K562 (cell line): ENCODE measurements around the gene ATMIN. TPM values are rescaled to one million over a fixed set of nuclear protein-coding genes. Genes with fewer than 3 reads are reported as not detected.

Source experiments
- ATAC-seq: fragments of 200-7000 bp; cut with Tn5 transposase; 3 replicates; pipeline ENCODE4 v1.9.1; 2020; ENCODE audit warnings: moderate library complexity
- BruUV-seq: library from RNA; stranded (reverse); fragments of 400-500 nt; replicated peaks from 2 replicates; lab custom pipeline; 2021; lab: Mats Ljungman, UMichigan
- CTCF ChIA-PET: fragments of 300-600 bp; formaldehyde crosslinking; extraction: SDS; loops from one replicate; lab custom pipeline; 2021; ENCODE audit warnings: low intra/inter-chr PET ratio; lab: Yijun Ruan, JAX
- POLR2A ChIA-PET: fragments of 300-600, 350-650 bp; sonication (Branson Sonifier 250); formaldehyde crosslinking; extraction: SDS; loops from one replicate; lab custom pipeline; 2021; ENCODE audit warnings: antibody characterized with exemption, inconsistent platforms; lab: Yijun Ruan, JAX
- DNase-seq, 4 experiments: peaks; one replicate each; pipeline versions ENCODE4 v3.0.0 to v3.0.0-alpha.2; 2011 to 2018; ENCODE audit warnings: low spot score in 3 of 4, mixed read lengths in 3 of 4; ENCODE audit errors: extremely low read depth in 1 of 4
- FAIRE-seq: peaks from 2 replicates; lab custom pipeline; 2011; peaks lifted over from hg19 to GRCh38; lab: Jason Lieb, UNC
- H2AFZ ChIP-seq: 2 replicates; pipeline ENCODE4 v1.6.0; 2011; ENCODE audit warnings: low read depth, low read length, control low read depth, inconsistent platforms
- H3K27ac ChIP-seq: fragments of 200-600 bp; 3 replicates; pipeline ENCODE4 v1.8.0; 2011; ENCODE audit warnings: low read depth, mild to moderate bottlenecking, control low read depth, inconsistent platforms, low read length, moderate library complexity, mixed read lengths; ENCODE audit errors: extremely low read depth
- H3K27me3 ChIP-seq, 2 experiments: fragments of 300-600 bp in 1 of 2; 2 replicates in 1 of 2; 3 replicates in 1 of 2; pipeline versions ENCODE4 v1.6.0 to v1.8.0; 2011; ENCODE audit warnings: inconsistent platforms in 2 of 2, low read length in 2 of 2, mild to moderate bottlenecking in 1 of 2, mixed read lengths in 1 of 2, moderate library complexity in 1 of 2; ENCODE audit not compliant: control insufficient read depth in 2 of 2, insufficient read depth in 2 of 2
- H3K36me3 ChIP-seq: fragments of 300-600 bp; 3 replicates; pipeline ENCODE4 v1.8.0; 2011; ENCODE audit warnings: mild to moderate bottlenecking, low read length, inconsistent platforms; ENCODE audit not compliant: control insufficient read depth, insufficient read depth
- H3K4me1 ChIP-seq, 2 experiments: fragments of 200-600 bp in 1 of 2; replicated peaks in 1 of 2; 2 replicates in 1 of 2; 3 replicates in 1 of 2; pipeline versions ENCODE4 v1.5.1 to v1.8.0; 2011; ENCODE audit warnings: inconsistent platforms in 2 of 2, low read length in 2 of 2, mild to moderate bottlenecking in 1 of 2, mixed read lengths in 1 of 2, moderate library complexity in 1 of 2; ENCODE audit not compliant: control insufficient read depth in 2 of 2, insufficient read depth in 2 of 2
- H3K4me2 ChIP-seq: 2 replicates; pipeline ENCODE4 v1.6.1; 2011; ENCODE audit warnings: low read length, control low read depth, inconsistent platforms, mixed read lengths; ENCODE audit not compliant: insufficient read depth
- H3K4me3 ChIP-seq: fragments of 200-600 bp; sonication (generic), shearing (Covaris generic); 2 replicates; pipeline ENCODE4 v1.5.1; 2016; ENCODE audit warnings: control low read depth, inconsistent platforms
- H3K79me2 ChIP-seq: fragments of 200-600 bp; 3 replicates; pipeline ENCODE4 v1.8.0; 2011; ENCODE audit warnings: low read length, inconsistent platforms; ENCODE audit not compliant: control insufficient read depth, insufficient read depth
- H3K9ac ChIP-seq, 2 experiments: 2 replicates each; pipeline versions ENCODE4 v1.6.0 to v1.6.1; 2011; ENCODE audit warnings: low read depth in 2 of 2, low read length in 2 of 2, control low read depth in 1 of 2, inconsistent platforms in 1 of 2, mild to moderate bottlenecking in 1 of 2, mixed read lengths in 1 of 2; ENCODE audit not compliant: insufficient read depth in 1 of 2
- H3K9me1 ChIP-seq: one replicate; pipeline ENCODE4 v1.6.0; 2011; ENCODE audit warnings: inconsistent platforms, mild to moderate bottlenecking, low read length, moderate library complexity; ENCODE audit not compliant: control insufficient read depth, insufficient read depth
- H3K9me3 ChIP-seq: replicated peaks from 2 replicates; pipeline ENCODE4 v1.5.1; 2011; ENCODE audit warnings: low read depth, low read length, inconsistent platforms; ENCODE audit not compliant: control insufficient read depth, insufficient read depth
- H4K20me1 ChIP-seq: replicated peaks from 2 replicates; pipeline ENCODE4 v1.6.1; 2011; ENCODE audit warnings: low read length, inconsistent platforms, mixed read lengths; ENCODE audit not compliant: control insufficient read depth, insufficient read depth
- ARID3A ChIP-seq: IDR thresholded peaks from 2 replicates; pipeline ENCODE4 v1.6.1; 2012; ENCODE audit warnings: low read depth, low read length, improper control_type of control experiment, borderline replicate concordance
- ELF4 ChIP-seq: fragments of 450-650 bp; formaldehyde crosslinking; IDR thresholded peaks from 2 replicates; pipeline ENCODE4 v1.4.0; 2022; ENCODE audit warnings: missing genetic modification characterization
- ESRRB ChIP-seq: fragments of 250-450 bp; sonication (Bioruptor Pico); IDR thresholded peaks from 2 replicates; pipeline ENCODE4 v1.5.0; 2020; ENCODE audit warnings: mild to moderate bottlenecking, moderate library complexity, borderline replicate concordance
- FOXJ3 ChIP-seq: sonication (generic); formaldehyde crosslinking; IDR thresholded peaks from 2 replicates; pipeline ENCODE4 v1.4.0; 2020; ENCODE audit warnings: mild to moderate bottlenecking, missing genetic modification reagents
- GATAD2B ChIP-seq: fragments of 450-650 bp; IDR thresholded peaks from 2 replicates; pipeline ENCODE4 v1.6.1; 2017; ENCODE audit warnings: mild to moderate bottlenecking, borderline replicate concordance
- KDM1A ChIP-seq, 2 experiments: fragments of 450-650 bp; IDR thresholded peaks; 2 replicates each; pipeline ENCODE4 v1.6.1; 2016; ENCODE audit warnings: mild to moderate bottlenecking in 2 of 2
- MCM3 ChIP-seq: fragments of 450-650 bp; IDR thresholded peaks from 2 replicates; pipeline ENCODE4 v1.6.1; 2016
- NR3C1 ChIP-seq: sonication (generic); formaldehyde crosslinking; IDR thresholded peaks from 2 replicates; pipeline ENCODE4 v1.8.1; 2022; ENCODE audit warnings: missing genetic modification reagents
- NUFIP1 ChIP-seq: fragments of 450-650 bp; IDR thresholded peaks from 2 replicates; pipeline ENCODE4 v1.6.1; 2018; ENCODE audit not compliant: partially characterized antibody
- SREBF1 ChIP-seq: fragments of 150-350 bp; IDR thresholded peaks from 2 replicates; pipeline ENCODE4 v1.6.1; 2014; ENCODE audit warnings: antibody characterized with exemption, low read depth, low read length, borderline replicate concordance
- ZNF766 ChIP-seq: fragments of 200-800 bp; sonication (Bioruptor generic); conservative IDR thresholded peaks from 2 replicates; pipeline ENCODE4 v1.6.1; 2016; ENCODE audit warnings: missing genetic modification characterization, missing compliant biosample characterization
- whole genome bisulfite sequencing: fragments of 100-300 bp; shearing (Covaris generic); methylation state at CpG from one replicate; pipeline ENCODE4 v1.1.6; 2016; ENCODE audit warnings: low coverage, mixed read lengths; ENCODE audit not compliant: insufficient coverage; ENCODE audit errors: missing lambda C conversion rate; 5-methylcytosine and 5-hydroxymethylcytosine counted together
- in situ Hi-C: fragments of 300-500 bp; cut with MboI; formaldehyde crosslinking; loops from 4 replicates; pipeline ENCODE4 v1.15.0; 2018; ENCODE audit warnings: inconsistent platforms, mixed read lengths
- intact Hi-C: fragments of 100-400 bp; cut with micrococcal nuclease; formaldehyde crosslinking; loops from 2 replicates; pipeline ENCODE4 v1.14.2; 2022
- polyA plus RNA-seq, 8 experiments: library from polyadenylated mRNA; depleted of rRNA in 4 of 8; stranded (reverse) in 5 of 8; unstranded in 3 of 8; fragments of >200 nt; fragmentation: Nextera tagmentation in 2 of 8; fragmentation: Illumina TruSeq in 1 of 8; extraction: Ambion mirVana in 2 of 8; extraction: Trizol in 1 of 8; gene quantifications; 2 replicates each; pipeline versions ENCODE4 v1.2.1 to v1.2.3, GENCODE V29; 2011 to 2014; ENCODE audit warnings: inconsistent platforms in 1 of 8, missing spikeins in 1 of 8
- total RNA-seq, 7 experiments: library from RNA; depleted of rRNA in 6 of 7; stranded (reverse); fragments of >200 nt in 6 of 7; fragmentation: Illumina TruSeq in 2 of 7; extraction: Trizol in 2 of 7; gene quantifications; 2 replicates each; pipeline versions ENCODE4 v1.2.1 to v1.2.3, GENCODE V29; 2011 to 2021; ENCODE audit warnings: low replicate concordance in 1 of 7
- TF ChIP-seq, protein P1 (sequence below), 2 experiments: fragments of 450-650 bp; formaldehyde crosslinking in 1 of 2; IDR thresholded peaks; 2 replicates each; pipeline versions ENCODE4 v1.4.0 to v1.6.1; 2014 to 2020; ENCODE audit warnings: mild to moderate bottlenecking in 2 of 2, borderline replicate concordance in 1 of 2, low read depth in 1 of 2
- TF ChIP-seq, protein P2 (sequence below): IDR thresholded peaks from 2 replicates; pipeline ENCODE4 v1.6.1; 2011; ENCODE audit not compliant: insufficient read length; ENCODE audit errors: extremely low read depth

Gene ATMIN
- total and polyA plus RNA-seq, 9 of the 15 experiments (the other 6 are each of a cell fraction or from before 2014, with no cell fraction given), result 6.7 to 40.9 (median 23.4) TPM

- Histone ChIP-seq H3K27me3 (no peaks in the 10 kb centered on the region), H3K4me2 (no peak overlapping the region), H4K20me1 (peaks cover 11% of the 10 kb centered on the region; the same call in 1 of the 2 replicates), H3K4me1 (no peaks in the 10 kb centered on the region), H3K79me2 (peaks cover 70% of the 10 kb centered on the region), H2AFZ (no peak overlapping the region), H3K4me3 (no peak overlapping the region), H3K9ac (no peak overlapping the region), H3K9me3 (no peaks in the 10 kb centered on the region), H3K36me3 (peaks cover 27% of the 10 kb centered on the region), H3K9me1 (no peaks in the 10 kb centered on the region), H3K27ac (no peak overlapping the region)
- intact Hi-C loops (no loop called here), in situ Hi-C loops (no loop called here)
- FAIRE-seq, result no peak
- CTCF ChIA-PET, result no interaction called here
- POLR2A ChIA-PET, result interaction anchor here (1.3 kb wide), 1 partner anchor 14 kb away, joined by 5 read pairs; no protein-coding TSS in a partner anchor
- peak in 2 of 4 experiments; percentile 25 to 37 for DNase-seq
- no peak; the same call in 1 of the 3 replicates for ATAC-seq
- WGBS, result 66% methylated on average over 2 of the region's 2 CpGs
- BruUV-seq, result no TSS peak
- TF ChIP-seq ELF4 (CRISPR knock-in tag), result no peak
- TF ChIP-seq, protein P1, sequence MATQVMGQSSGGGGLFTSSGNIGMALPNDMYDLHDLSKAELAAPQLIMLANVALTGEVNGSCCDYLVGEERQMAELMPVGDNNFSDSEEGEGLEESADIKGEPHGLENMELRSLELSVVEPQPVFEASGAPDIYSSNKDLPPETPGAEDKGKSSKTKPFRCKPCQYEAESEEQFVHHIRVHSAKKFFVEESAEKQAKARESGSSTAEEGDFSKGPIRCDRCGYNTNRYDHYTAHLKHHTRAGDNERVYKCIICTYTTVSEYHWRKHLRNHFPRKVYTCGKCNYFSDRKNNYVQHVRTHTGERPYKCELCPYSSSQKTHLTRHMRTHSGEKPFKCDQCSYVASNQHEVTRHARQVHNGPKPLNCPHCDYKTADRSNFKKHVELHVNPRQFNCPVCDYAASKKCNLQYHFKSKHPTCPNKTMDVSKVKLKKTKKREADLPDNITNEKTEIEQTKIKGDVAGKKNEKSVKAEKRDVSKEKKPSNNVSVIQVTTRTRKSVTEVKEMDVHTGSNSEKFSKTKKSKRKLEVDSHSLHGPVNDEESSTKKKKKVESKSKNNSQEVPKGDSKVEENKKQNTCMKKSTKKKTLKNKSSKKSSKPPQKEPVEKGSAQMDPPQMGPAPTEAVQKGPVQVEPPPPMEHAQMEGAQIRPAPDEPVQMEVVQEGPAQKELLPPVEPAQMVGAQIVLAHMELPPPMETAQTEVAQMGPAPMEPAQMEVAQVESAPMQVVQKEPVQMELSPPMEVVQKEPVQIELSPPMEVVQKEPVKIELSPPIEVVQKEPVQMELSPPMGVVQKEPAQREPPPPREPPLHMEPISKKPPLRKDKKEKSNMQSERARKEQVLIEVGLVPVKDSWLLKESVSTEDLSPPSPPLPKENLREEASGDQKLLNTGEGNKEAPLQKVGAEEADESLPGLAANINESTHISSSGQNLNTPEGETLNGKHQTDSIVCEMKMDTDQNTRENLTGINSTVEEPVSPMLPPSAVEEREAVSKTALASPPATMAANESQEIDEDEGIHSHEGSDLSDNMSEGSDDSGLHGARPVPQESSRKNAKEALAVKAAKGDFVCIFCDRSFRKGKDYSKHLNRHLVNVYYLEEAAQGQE (IDR thresholded peaks at IDR 0.05; ENCODE audit: borderline replicate concordance), result no peak
- TF ChIP-seq, protein P1 (CRISPR knock-in tag; IDR thresholded peaks at IDR 0.05; ENCODE audit: low read depth), result no peak
- no peak for TF ChIP-seq NUFIP1
- no peak for TF ChIP-seq MCM3
- TF ChIP-seq, protein P2, sequence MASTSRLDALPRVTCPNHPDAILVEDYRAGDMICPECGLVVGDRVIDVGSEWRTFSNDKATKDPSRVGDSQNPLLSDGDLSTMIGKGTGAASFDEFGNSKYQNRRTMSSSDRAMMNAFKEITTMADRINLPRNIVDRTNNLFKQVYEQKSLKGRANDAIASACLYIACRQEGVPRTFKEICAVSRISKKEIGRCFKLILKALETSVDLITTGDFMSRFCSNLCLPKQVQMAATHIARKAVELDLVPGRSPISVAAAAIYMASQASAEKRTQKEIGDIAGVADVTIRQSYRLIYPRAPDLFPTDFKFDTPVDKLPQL, result no peak
- TF ChIP-seq FOXJ3, result no peak
- TF ChIP-seq ARID3A, result no peak
- TF ChIP-seq ESRRB (CRISPR knock-in tag), result no peak
- TF ChIP-seq KDM1A (IDR thresholded peaks at IDR 0.05), result peak in 1 of 2 experiments; percentile 62; a peak in 2 of 4 replicates
- TF ChIP-seq ZNF766 (CRISPR knock-in tag), result 0 out of 2 replicates have a peak, but pooled peaks have one; percentile 55
- TF ChIP-seq GATAD2B, result no peak
- TF ChIP-seq SREBF1, result no peak
- no peak for TF ChIP-seq NR3C1 (CRISPR knock-in tag)
These were observed 49.1 kb upstream of the ATMIN start for GRCh38 chr16:80986557-80986956.
